K562 (cell line): ENCODE results near the gene ADAP1.

Experiments used
- CHD2 ChIP-seq: IDR thresholded peaks from 2 replicates; pipeline ENCODE4 v1.6.1; 2011; ENCODE audit warnings: low read depth, low read length
- HNRNPK ChIP-seq: fragments of 200-400 bp; formaldehyde crosslinking; IDR thresholded peaks from one replicate; pipeline ENCODE4 v1.6.1; 2018; ENCODE audit warnings: mild to moderate bottlenecking, low read depth, low read length; ENCODE audit not compliant: poor library complexity, severe bottlenecking
- KAT2B ChIP-seq: IDR thresholded peaks from one replicate; pipeline ENCODE4 v1.6.1; 2012; ENCODE audit warnings: low read depth, mild to moderate bottlenecking, control low read depth, inconsistent platforms, low read length, moderate library complexity
- MYNN ChIP-seq, 2 experiments: sonication (generic); formaldehyde crosslinking in 1 of 2; IDR thresholded peaks; 2 replicates each; pipeline versions ENCODE4 v1.5.0 to v1.6.1; 2016 to 2020; ENCODE audit warnings: antibody characterized with exemption in 1 of 2, missing genetic modification reagents in 1 of 2
- POLR2A ChIP-seq: fragments of 450-650 bp; conservative IDR thresholded peaks from 2 replicates; pipeline ENCODE4 v1.6.1; 2016
- TAL1 ChIP-seq: fragments of 450-650 bp; IDR thresholded peaks from 2 replicates; pipeline ENCODE4 v1.6.1; 2016; ENCODE audit warnings: mild to moderate bottlenecking
- ZC3H4 ChIP-seq: sonication (generic); formaldehyde crosslinking; IDR thresholded peaks from 2 replicates; pipeline ENCODE4 v1.9.0; 2021; ENCODE audit warnings: missing genetic modification reagents, borderline replicate concordance
- TF ChIP-seq, protein P1 (sequence below): fragments of 450-650 bp; formaldehyde crosslinking; IDR thresholded peaks from 2 replicates; pipeline ENCODE4 v1.4.0; 2022; ENCODE audit warnings: mild to moderate bottlenecking, moderate library complexity

DNA sequence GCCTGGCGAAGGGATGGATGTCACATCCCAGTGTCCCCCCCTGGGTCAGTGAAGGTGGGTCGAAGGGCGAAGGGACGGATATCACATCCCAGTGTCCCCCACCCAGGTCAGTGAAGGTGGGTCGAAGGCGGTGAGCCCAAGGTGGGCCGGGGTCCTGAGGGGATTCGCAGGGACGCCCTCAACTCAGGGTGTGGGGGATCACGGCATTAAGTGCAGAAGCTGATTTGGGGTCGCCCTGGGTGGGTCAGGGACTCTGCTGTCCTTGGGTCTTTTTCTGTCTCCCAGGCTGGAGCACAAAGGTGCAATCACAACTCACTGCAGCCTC, 21.9 kb downstream of the ADAP1 start:
- TF ChIP-seq POLR2A (no peak), KAT2B (no peak), MYNN (IDR thresholded peaks at IDR 0.05) (no peak), MYNN (CRISPR knock-in tag; IDR thresholded peaks at IDR 0.05) (no peak), ZC3H4 (CRISPR knock-in tag) (no peak), TAL1 (no peak), HNRNPK (no peak), CHD2 (no peak)
- TF ChIP-seq, protein P1, sequence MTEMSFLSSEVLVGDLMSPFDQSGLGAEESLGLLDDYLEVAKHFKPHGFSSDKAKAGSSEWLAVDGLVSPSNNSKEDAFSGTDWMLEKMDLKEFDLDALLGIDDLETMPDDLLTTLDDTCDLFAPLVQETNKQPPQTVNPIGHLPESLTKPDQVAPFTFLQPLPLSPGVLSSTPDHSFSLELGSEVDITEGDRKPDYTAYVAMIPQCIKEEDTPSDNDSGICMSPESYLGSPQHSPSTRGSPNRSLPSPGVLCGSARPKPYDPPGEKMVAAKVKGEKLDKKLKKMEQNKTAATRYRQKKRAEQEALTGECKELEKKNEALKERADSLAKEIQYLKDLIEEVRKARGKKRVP (CRISPR knock-in tag), result no peak
